Thyroid gland (tissue), 4 donors: Measurements from ENCODE around the gene PRR12.

ENCODE experiments used
- POLR2A ChIP-seq, 2 donors: fragments of 450-650 bp; IDR thresholded peaks; one replicate each; pipeline ENCODE4 v1.6.1; 2017; ENCODE audit warnings: antibody characterized with exemption in 2 of 2, mild to moderate bottlenecking in 2 of 2, moderate library complexity in 1 of 2
- TF ChIP-seq, protein P1 (sequence below), 6 experiments: fragments of 200-600 bp in 3 of 6; fragments of 450-650 bp in 3 of 6; sonication (generic) in 3 of 6; IDR thresholded peaks; one replicate each; pipeline ENCODE4 v1.5.1; 2016 to 2019; ENCODE audit warnings: antibody characterized with exemption in 6 of 6, mild to moderate bottlenecking in 2 of 6, inconsistent platforms in 1 of 6, moderate library complexity in 1 of 6

- TF ChIP-seq, protein P1, sequence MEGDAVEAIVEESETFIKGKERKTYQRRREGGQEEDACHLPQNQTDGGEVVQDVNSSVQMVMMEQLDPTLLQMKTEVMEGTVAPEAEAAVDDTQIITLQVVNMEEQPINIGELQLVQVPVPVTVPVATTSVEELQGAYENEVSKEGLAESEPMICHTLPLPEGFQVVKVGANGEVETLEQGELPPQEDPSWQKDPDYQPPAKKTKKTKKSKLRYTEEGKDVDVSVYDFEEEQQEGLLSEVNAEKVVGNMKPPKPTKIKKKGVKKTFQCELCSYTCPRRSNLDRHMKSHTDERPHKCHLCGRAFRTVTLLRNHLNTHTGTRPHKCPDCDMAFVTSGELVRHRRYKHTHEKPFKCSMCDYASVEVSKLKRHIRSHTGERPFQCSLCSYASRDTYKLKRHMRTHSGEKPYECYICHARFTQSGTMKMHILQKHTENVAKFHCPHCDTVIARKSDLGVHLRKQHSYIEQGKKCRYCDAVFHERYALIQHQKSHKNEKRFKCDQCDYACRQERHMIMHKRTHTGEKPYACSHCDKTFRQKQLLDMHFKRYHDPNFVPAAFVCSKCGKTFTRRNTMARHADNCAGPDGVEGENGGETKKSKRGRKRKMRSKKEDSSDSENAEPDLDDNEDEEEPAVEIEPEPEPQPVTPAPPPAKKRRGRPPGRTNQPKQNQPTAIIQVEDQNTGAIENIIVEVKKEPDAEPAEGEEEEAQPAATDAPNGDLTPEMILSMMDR (IDR thresholded peaks at IDR 0.05), result no peak
- TF ChIP-seq POLR2A (IDR thresholded peaks at IDR 0.05), result no peak
Observed at GRCh38 chr19:49667473-49667872, 76.5 kb downstream of the PRR12 start.
